HEK293 (cell line): ENCODE data around the gene FAM47C.

Experiments used
- CTCF ChIP-seq: fragments of 450-650 bp; formaldehyde crosslinking; IDR thresholded peaks from 2 replicates; pipeline ENCODE4 v1.5.1; 2016; ENCODE audit warnings: missing biosample characterization, missing genetic modification characterization
- GLI4 ChIP-seq: fragments of 450-650 bp; formaldehyde crosslinking; IDR thresholded peaks from 2 replicates; pipeline ENCODE4 v1.5.1; 2016; ENCODE audit warnings: missing biosample characterization, missing genetic modification characterization
- MEIS1 ChIP-seq: sonication (generic); formaldehyde crosslinking; IDR thresholded peaks from 2 replicates; pipeline ENCODE4 v1.8.1; 2022; ENCODE audit warnings: missing genetic modification reagents, mild to moderate bottlenecking, borderline replicate concordance
- PRDM1 ChIP-seq: fragments of 450-650 bp; formaldehyde crosslinking; IDR thresholded peaks from 2 replicates; pipeline ENCODE4; 2016; ENCODE audit warnings: missing biosample characterization, missing genetic modification characterization
- ZBTB44 ChIP-seq: fragments of 450-650 bp; IDR thresholded peaks from 2 replicates; pipeline ENCODE4 v1.5.1; 2018; ENCODE audit warnings: missing biosample characterization, mild to moderate bottlenecking, missing genetic modification characterization
- ZFP37 ChIP-seq: fragments of 450-650 bp; formaldehyde crosslinking; IDR thresholded peaks from 2 replicates; pipeline ENCODE4 v1.5.1; 2016; ENCODE audit warnings: missing biosample characterization, missing genetic modification characterization
- ZNF155 ChIP-seq: fragments of 450-650 bp; formaldehyde crosslinking; IDR thresholded peaks from 2 replicates; pipeline ENCODE4 v1.5.1; 2016; ENCODE audit warnings: missing biosample characterization, missing genetic modification characterization
- ZNF398 ChIP-seq: fragments of 450-650 bp; formaldehyde crosslinking; IDR thresholded peaks from 2 replicates; pipeline ENCODE4 v1.5.1; 2017; ENCODE audit warnings: missing biosample characterization, missing genetic modification characterization
- ZNF76 ChIP-seq: fragments of 450-650 bp; formaldehyde crosslinking; IDR thresholded peaks from 2 replicates; pipeline ENCODE4; 2016; ENCODE audit warnings: low read depth, missing biosample characterization, missing genetic modification characterization, borderline replicate concordance

- TF ChIP-seq ZBTB44 (tag by site-specific recombination) (no peak), GLI4 (tag by site-specific recombination) (no peak), CTCF (tag by site-specific recombination) (no peak), ZNF398 (tag by site-specific recombination) (no peak), ZNF76 (no peak), ZFP37 (no peak), ZNF155 (no peak), MEIS1 (CRISPR knock-in tag) (no peak), PRDM1 (tag by site-specific recombination) (no peak)
Measured at GRCh38 chrX:37000140-37000539, 8.0 kb upstream of the FAM47C start.
